Measurements from ENCODE around the gene RGS17. TPM values are rescaled to one million over a fixed set of nuclear protein-coding genes. Genes with fewer than 3 reads are reported as not detected.
A peak's percentile ranks its signal among the peaks of the same experiment; 100 is the strongest.

Gene RGS17
- total RNA-seq, 3 donors from 2014 or later (not counting 1 experiment from before 2014, with no cell fraction given) = 0.45 to 1.9 (median 0.55) TPM

DNA sequence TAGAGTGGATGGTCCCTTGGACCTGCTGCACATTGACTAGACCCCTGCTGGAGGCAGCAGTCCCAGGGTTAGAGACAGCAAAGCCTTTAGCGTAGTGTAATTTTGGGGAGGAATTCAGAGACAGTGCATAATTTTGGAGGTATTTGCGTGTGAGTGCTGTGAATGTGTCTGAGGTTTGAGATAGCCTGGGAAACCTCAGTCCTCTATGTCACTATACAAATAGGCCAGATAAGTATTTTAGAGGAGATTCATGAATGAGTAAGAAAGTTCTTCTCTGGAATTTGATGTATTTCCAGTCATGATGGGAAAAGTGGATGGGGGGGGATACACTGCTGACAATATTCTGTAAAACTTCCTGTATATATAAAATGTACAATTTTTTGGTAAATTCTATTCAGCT is 102.8 kb downstream of the RGS17 start:
- TF ChIP-seq, protein P1, sequence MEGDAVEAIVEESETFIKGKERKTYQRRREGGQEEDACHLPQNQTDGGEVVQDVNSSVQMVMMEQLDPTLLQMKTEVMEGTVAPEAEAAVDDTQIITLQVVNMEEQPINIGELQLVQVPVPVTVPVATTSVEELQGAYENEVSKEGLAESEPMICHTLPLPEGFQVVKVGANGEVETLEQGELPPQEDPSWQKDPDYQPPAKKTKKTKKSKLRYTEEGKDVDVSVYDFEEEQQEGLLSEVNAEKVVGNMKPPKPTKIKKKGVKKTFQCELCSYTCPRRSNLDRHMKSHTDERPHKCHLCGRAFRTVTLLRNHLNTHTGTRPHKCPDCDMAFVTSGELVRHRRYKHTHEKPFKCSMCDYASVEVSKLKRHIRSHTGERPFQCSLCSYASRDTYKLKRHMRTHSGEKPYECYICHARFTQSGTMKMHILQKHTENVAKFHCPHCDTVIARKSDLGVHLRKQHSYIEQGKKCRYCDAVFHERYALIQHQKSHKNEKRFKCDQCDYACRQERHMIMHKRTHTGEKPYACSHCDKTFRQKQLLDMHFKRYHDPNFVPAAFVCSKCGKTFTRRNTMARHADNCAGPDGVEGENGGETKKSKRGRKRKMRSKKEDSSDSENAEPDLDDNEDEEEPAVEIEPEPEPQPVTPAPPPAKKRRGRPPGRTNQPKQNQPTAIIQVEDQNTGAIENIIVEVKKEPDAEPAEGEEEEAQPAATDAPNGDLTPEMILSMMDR (IDR thresholded peaks at IDR 0.05) = no peak
- Histone ChIP-seq H3K4me3 (ENCODE audit: low read length) (no peak overlapping the region), H3K27ac (ENCODE audit: low read length) (no peak overlapping the region), H3K9me3 (ENCODE audit: control insufficient read depth, insufficient read depth, low read length) (no peaks in the 10 kb centered on the region), H3K36me3 (ENCODE audit: control insufficient read depth, insufficient read depth, low read length) (no peaks in the 10 kb centered on the region), H3K4me1 (ENCODE audit: control insufficient read depth, insufficient read depth, low read length) (no peaks in the 10 kb centered on the region), H3K27me3 (ENCODE audit: control insufficient read depth, insufficient read depth, low read length) (no peaks in the 10 kb centered on the region)
- Mint-ChIP-seq H3K36me3 (no peaks in the 10 kb centered on the region), H3K27ac (no peak overlapping the region), H3K4me3 (no peak overlapping the region), H3K4me1 (peaks cover 0 to 6% of the 10 kb centered on the region in 2 donors), H3K9me3 (no peaks in the 10 kb centered on the region), H3K27me3 (ENCODE audit: low read depth in 2 of 2) (peaks cover 0 to 13% of the 10 kb centered on the region in 2 donors)
- 94% methylated on average over 2 of the region's 2 CpGs for WGBS (ENCODE audit: insufficient coverage)
- ATAC-seq = no peak
- DNase-seq = no peak
- intact Hi-C loops (cut with micrococcal nuclease) = no loop called here

DNA sequence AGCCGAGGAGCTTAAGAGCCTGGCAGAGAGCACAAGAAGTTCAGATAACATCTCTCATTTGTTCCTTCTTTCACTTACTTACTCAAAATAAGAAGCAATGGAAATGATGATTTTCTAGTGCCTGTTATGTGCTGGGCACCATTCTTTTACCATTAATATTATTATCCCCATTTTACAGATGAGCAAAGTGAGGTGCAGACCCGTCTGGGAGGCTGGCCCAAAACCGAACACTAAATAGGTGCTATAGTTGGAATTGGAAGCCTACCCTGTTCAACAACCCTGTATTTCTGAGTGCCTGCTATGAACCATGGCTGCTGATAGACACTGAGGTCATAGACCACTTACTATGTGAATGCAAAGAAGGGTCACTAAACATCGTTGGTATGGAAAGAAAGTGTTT is 103.6 kb downstream of the RGS17 start:
- Mint-ChIP-seq H3K4me3 (no peak overlapping the region), H3K27me3 (ENCODE audit: low read depth in 2 of 2) (peaks cover 0 to 13% of the 10 kb centered on the region in 2 donors)

GRCh38 chr6:153024709-153025017 is 106.4 kb downstream of the RGS17 start:
- ATAC-seq (no peak), DNase-seq (no peak)
- Histone ChIP-seq H3K27me3 (ENCODE audit: control insufficient read depth, insufficient read depth, low read length) (no peaks in the 10 kb centered on the region), H3K4me3 (ENCODE audit: low read length) (no peak overlapping the region), H3K27ac (ENCODE audit: low read length) (no peak overlapping the region), H3K4me1 (ENCODE audit: control insufficient read depth, insufficient read depth, low read length) (no peaks in the 10 kb centered on the region), H3K36me3 (ENCODE audit: control insufficient read depth, insufficient read depth, low read length) (no peaks in the 10 kb centered on the region), H3K9me3 (ENCODE audit: control insufficient read depth, insufficient read depth, low read length) (no peaks in the 10 kb centered on the region)
- Mint-ChIP-seq H3K4me1 (peaks cover 0 to 6% of the 10 kb centered on the region in 2 donors), H3K27me3 (ENCODE audit: low read depth in 2 of 2) (peaks cover 0 to 9% of the 10 kb centered on the region in 2 donors), H3K9me3 (no peaks in the 10 kb centered on the region), H3K4me3 (no peak overlapping the region), H3K27ac (no peak overlapping the region), H3K36me3 (no peaks in the 10 kb centered on the region)
- intact Hi-C loops (cut with micrococcal nuclease) = loop anchor here (2.0 kb wide), 1 partner anchor 22 kb away; the partner anchor contains the start of gene MTRF1L
- TF ChIP-seq, protein P1 (IDR thresholded peaks at IDR 0.05) = peak; percentile 34
- 29% methylated on average over 1 of the region's 1 CpG for WGBS (ENCODE audit: insufficient coverage)

More for the DNA sequence above, 103.6 kb downstream of the RGS17 start:
- Histone ChIP-seq H3K27me3 (ENCODE audit: control insufficient read depth, insufficient read depth, low read length) (no peaks in the 10 kb centered on the region), H3K4me3 (ENCODE audit: low read length) (no peak overlapping the region), H3K27ac (ENCODE audit: low read length) (no peak overlapping the region), H3K36me3 (ENCODE audit: control insufficient read depth, insufficient read depth, low read length) (no peaks in the 10 kb centered on the region), H3K9me3 (ENCODE audit: control insufficient read depth, insufficient read depth, low read length) (no peaks in the 10 kb centered on the region), H3K4me1 (ENCODE audit: control insufficient read depth, insufficient read depth, low read length) (no peaks in the 10 kb centered on the region)
- 83% methylated on average over 4 of the region's 4 CpGs for WGBS (ENCODE audit: insufficient coverage)
- DNase-seq = no peak
- peaks cover 0 to 6% of the 10 kb centered on the region in 2 donors for H3K4me1 Mint-ChIP-seq
- no peak for ATAC-seq
- intact Hi-C loops (cut with micrococcal nuclease) = no loop called here
- no peaks in the 10 kb centered on the region for H3K9me3 Mint-ChIP-seq
- no peak overlapping the region for H3K27ac Mint-ChIP-seq
- TF ChIP-seq, protein P1 (IDR thresholded peaks at IDR 0.05) = no peak
- H3K36me3 Mint-ChIP-seq = no peaks in the 10 kb centered on the region
